WTC11 (cell line): ENCODE measurements around the gene ATP5F1D. TPM values are rescaled to one million over a fixed set of nuclear protein-coding genes. Genes with fewer than 3 reads are reported as not detected.
A peak's percentile ranks its signal among the peaks of the same experiment; 100 is the strongest.

Experiments
- ATAC-seq: fragments of 200-7000 bp; cut with Tn5 transposase; 2 replicates; pipeline ENCODE4 v1.10.0; 2021; ENCODE audit warnings: mild to moderate bottlenecking, moderate library complexity
- CTCF ChIA-PET: fragments of 300-600 bp; sonication (Branson Sonifier 250); formaldehyde crosslinking; loops from one replicate; lab custom pipeline; 2021; ENCODE audit warnings: antibody characterized with exemption; lab: Charles Lee
- POLR2A ChIA-PET: fragments of 350-600 bp; sonication (Branson Sonifier 250); formaldehyde crosslinking; loops from one replicate; lab custom pipeline; 2021; ENCODE audit warnings: antibody characterized with exemption; lab: Charles Lee
- DNase-seq: peaks from one replicate; pipeline ENCODE4 v3.0.0; 2021; ENCODE audit warnings: low spot score
- H3K27ac Mint-ChIP-seq: 2 replicates; pipeline ENCODE4 v1.8.0; 2021; ENCODE audit warnings: mixed read lengths
- H3K27me3 Mint-ChIP-seq: 2 replicates; pipeline ENCODE4 v1.8.0; 2021; ENCODE audit warnings: low read depth, mild to moderate bottlenecking, moderate library complexity, mixed read lengths
- H3K36me3 Mint-ChIP-seq: 2 replicates; pipeline ENCODE4 v1.8.0; 2021; ENCODE audit warnings: mixed read lengths
- H3K4me1 Mint-ChIP-seq: 2 replicates; pipeline ENCODE4 v1.8.0; 2022; ENCODE audit warnings: mixed read lengths
- H3K4me3 Mint-ChIP-seq: 2 replicates; pipeline ENCODE4 v1.8.0; 2021; ENCODE audit warnings: mild to moderate bottlenecking, moderate library complexity, mixed read lengths
- H3K9me3 Mint-ChIP-seq: 2 replicates; pipeline ENCODE4 v1.8.0; 2021; ENCODE audit warnings: mixed read lengths
- ATF1 ChIP-seq: sonication (generic); formaldehyde crosslinking; IDR thresholded peaks from 2 replicates; pipeline ENCODE4 v1.8.1; 2023; ENCODE audit warnings: mild to moderate bottlenecking, moderate library complexity, missing genetic modification reagents
- CBFB ChIP-seq: sonication (generic); formaldehyde crosslinking; IDR thresholded peaks from 2 replicates; pipeline ENCODE4 v1.8.1; 2022; ENCODE audit warnings: mild to moderate bottlenecking, low read depth, missing genetic modification reagents
- GABPB1 ChIP-seq: sonication (generic); formaldehyde crosslinking; IDR thresholded peaks from 2 replicates; pipeline ENCODE4 v1.8.1; 2023; ENCODE audit warnings: mild to moderate bottlenecking, missing genetic modification reagents
- MYBL2 ChIP-seq: sonication (generic); formaldehyde crosslinking; IDR thresholded peaks from 2 replicates; pipeline ENCODE4 v1.8.1; 2023; ENCODE audit warnings: mild to moderate bottlenecking, moderate library complexity, missing genetic modification reagents
- NR3C1 ChIP-seq: sonication (generic); formaldehyde crosslinking; conservative IDR thresholded peaks from 2 replicates; pipeline ENCODE4 v1.8.1; 2023; ENCODE audit warnings: low read depth, mild to moderate bottlenecking, missing genetic modification reagents
- SP1 ChIP-seq: sonication (generic); formaldehyde crosslinking; conservative IDR thresholded peaks from 2 replicates; pipeline ENCODE4 v1.8.1; 2022; ENCODE audit warnings: missing genetic modification reagents
- TEAD4 ChIP-seq: sonication (generic); formaldehyde crosslinking; IDR thresholded peaks from 2 replicates; pipeline ENCODE4 v1.8.0; 2022; ENCODE audit warnings: mild to moderate bottlenecking, missing genetic modification reagents
- ZNF219 ChIP-seq: sonication (generic); formaldehyde crosslinking; IDR thresholded peaks from 2 replicates; pipeline ENCODE4 v1.8.0; 2023; ENCODE audit warnings: missing genetic modification reagents, mild to moderate bottlenecking, borderline replicate concordance
- ZNF263 ChIP-seq: sonication (generic); formaldehyde crosslinking; IDR thresholded peaks from 2 replicates; pipeline ENCODE4 v1.8.1; 2022; ENCODE audit warnings: low read depth, mild to moderate bottlenecking, moderate library complexity, missing genetic modification reagents
- ZNF396 ChIP-seq: fragments of 250-450 bp; sonication (Bioruptor Pico); IDR thresholded peaks from 2 replicates; pipeline ENCODE4 v1.8.0; 2021; ENCODE audit warnings: mild to moderate bottlenecking, moderate library complexity, borderline replicate concordance
- total RNA-seq: library from RNA; stranded (reverse); gene quantifications from 3 replicates; pipeline ENCODE4 v1.2.3, GENCODE V29; 2021
- TF ChIP-seq, protein P1 (sequence below): sonication (generic); formaldehyde crosslinking; IDR thresholded peaks from 2 replicates; pipeline ENCODE4 v1.8.1; 2023; ENCODE audit warnings: mild to moderate bottlenecking, missing genetic modification reagents, borderline replicate concordance
- TF ChIP-seq, protein P2 (sequence below): sonication (generic); formaldehyde crosslinking; IDR thresholded peaks from 2 replicates; pipeline ENCODE4 v1.8.1; 2023; ENCODE audit warnings: mild to moderate bottlenecking, moderate library complexity, missing genetic modification reagents
- TF ChIP-seq, protein P3 (sequence below): sonication (generic); formaldehyde crosslinking; IDR thresholded peaks from 2 replicates; pipeline ENCODE4 v1.8.0; 2023; ENCODE audit warnings: missing genetic modification reagents, mild to moderate bottlenecking, borderline replicate concordance

Gene ATP5F1D
- total RNA-seq, 1 experiment from 2014 or later = 277 TPM

DNA sequence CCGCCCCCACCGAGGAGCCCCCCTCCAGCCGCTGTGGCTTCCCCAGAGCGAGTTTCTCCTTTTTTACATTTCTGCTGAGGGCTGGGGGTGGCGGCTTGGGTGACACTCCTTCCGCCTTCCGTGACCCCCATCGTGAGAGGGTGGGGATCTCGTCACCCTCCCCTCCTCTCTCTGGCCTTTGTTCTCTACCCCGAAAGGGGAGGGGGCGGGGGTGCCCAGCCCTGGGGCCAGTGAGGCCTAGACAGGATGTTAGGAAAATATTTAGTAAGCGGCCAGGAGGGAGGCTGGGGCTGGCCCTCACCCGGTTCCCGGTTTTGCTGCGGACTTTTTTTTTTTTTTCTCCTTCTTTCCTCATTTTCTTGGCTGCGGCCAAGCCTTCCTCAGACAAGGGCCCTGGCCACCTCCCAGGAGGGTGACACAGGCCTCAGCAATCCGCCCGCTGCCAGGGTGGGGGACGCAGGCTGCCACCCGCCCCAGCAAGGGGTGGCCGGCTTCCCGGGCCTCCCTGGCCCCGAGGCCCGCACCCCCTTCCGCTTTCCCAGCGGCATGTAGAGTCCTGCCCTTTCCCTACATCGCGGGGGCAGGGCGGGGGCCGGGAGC is 10.8 kb downstream of the ATP5F1D start (continued):
- TF ChIP-seq, protein P1, sequence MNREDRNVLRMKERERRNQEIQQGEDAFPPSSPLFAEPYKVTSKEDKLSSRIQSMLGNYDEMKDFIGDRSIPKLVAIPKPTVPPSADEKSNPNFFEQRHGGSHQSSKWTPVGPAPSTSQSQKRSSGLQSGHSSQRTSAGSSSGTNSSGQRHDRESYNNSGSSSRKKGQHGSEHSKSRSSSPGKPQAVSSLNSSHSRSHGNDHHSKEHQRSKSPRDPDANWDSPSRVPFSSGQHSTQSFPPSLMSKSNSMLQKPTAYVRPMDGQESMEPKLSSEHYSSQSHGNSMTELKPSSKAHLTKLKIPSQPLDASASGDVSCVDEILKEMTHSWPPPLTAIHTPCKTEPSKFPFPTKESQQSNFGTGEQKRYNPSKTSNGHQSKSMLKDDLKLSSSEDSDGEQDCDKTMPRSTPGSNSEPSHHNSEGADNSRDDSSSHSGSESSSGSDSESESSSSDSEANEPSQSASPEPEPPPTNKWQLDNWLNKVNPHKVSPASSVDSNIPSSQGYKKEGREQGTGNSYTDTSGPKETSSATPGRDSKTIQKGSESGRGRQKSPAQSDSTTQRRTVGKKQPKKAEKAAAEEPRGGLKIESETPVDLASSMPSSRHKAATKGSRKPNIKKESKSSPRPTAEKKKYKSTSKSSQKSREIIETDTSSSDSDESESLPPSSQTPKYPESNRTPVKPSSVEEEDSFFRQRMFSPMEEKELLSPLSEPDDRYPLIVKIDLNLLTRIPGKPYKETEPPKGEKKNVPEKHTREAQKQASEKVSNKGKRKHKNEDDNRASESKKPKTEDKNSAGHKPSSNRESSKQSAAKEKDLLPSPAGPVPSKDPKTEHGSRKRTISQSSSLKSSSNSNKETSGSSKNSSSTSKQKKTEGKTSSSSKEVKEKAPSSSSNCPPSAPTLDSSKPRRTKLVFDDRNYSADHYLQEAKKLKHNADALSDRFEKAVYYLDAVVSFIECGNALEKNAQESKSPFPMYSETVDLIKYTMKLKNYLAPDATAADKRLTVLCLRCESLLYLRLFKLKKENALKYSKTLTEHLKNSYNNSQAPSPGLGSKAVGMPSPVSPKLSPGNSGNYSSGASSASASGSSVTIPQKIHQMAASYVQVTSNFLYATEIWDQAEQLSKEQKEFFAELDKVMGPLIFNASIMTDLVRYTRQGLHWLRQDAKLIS (CRISPR knock-in tag) = no peak
- TF ChIP-seq NR3C1 (CRISPR knock-in tag) = no peak

DNA sequence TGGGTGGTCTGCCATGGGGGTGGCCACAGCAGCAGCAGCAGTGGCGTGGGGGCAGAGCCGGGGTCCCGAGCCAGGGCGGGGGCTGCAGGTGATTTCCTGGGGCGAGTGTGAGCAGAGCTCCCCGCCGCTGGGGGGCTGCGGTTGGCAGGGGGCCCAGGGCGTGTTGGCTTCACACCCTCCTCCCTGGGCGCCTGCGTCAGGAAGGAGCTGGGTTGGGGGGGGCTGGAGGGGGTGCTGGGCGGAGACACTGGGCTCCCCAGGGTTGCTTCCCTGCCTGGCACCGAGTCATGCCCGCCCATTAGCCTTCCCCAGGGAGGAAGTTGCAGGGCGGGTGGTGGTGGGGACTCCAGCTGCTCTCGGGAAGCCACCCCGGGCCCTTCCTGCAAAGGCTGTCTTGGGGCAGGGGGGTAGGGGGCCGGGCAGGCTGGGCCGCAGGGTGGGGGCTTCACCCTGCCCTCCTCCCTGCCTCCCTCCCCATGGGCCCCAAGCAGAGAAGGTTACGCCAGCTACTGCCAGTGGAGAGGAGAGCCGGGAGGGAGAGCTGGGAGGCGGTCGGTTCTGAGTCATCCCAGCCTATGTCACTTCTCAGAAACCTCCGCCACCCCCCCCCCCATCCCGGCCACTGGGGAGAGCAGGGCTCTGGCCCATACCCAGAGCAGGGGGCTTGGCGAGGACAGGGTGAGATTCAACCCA is 11.4 kb downstream of the ATP5F1D start:
- TF ChIP-seq ATF1 (CRISPR knock-in tag) = no peak
- peak; percentile 41 for TF ChIP-seq GABPB1 (CRISPR knock-in tag)
- Mint-ChIP-seq H3K36me3 (peaks cover 36% of the 10 kb centered on the region), H3K4me1 (peaks cover 12% of the 10 kb centered on the region), H3K27me3 (no peaks in the 10 kb centered on the region), H3K9me3 (no peaks in the 10 kb centered on the region), H3K27ac (no peak overlapping the region), H3K4me3 (no peak overlapping the region)
- ATAC-seq = no peak
- CTCF ChIA-PET = interaction anchor here (0.6 to 1.4 kb wide), 5 partner anchors 9 to 572 kb away, joined by 3 to 7 read pairs (median 5); no protein-coding TSS in a partner anchor
- POLR2A ChIA-PET = interaction anchor here (0.9 to 1.8 kb wide), 4 partner anchors 9 to 22 kb away, joined by 3 to 7 read pairs (median 5); partner anchors contain the start of genes CIRBP and FAM174C
- no peak for DNase-seq

DNA sequence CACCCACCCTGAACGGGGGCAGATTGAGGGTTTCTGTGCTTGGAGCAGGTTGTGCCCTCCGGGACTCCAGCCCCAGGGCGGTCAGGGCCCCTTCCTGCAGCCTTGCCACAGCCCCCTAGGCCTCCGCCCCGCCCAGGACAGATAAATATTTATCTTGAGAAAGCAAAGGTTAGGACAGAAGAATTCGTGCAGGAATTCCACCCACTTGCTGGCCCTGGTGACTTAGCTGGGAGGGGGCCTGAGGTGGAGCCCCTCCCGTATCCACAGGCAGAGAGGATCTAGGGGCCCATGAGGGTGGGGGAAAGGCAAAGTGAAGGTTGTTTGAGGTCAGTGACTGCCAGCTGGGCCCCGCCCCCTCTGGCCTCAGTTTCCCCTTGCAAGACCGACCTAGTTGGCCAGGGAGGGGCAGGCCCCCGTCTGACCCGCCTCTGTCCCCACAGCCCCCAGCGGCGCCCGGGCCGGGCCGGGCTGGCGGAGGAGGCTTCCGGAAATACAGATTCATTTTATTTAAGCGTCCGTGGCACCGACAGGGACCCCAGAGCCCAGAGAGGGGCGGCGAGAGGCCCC is 12.0 kb downstream of the ATP5F1D start:
- no peak overlapping the region; the same call in 1 of the 2 replicates for H3K27ac Mint-ChIP-seq
- no peak for TF ChIP-seq SP1
- TF ChIP-seq TEAD4 (CRISPR knock-in tag) = no peak
- no peak for TF ChIP-seq CBFB
- TF ChIP-seq, protein P2, sequence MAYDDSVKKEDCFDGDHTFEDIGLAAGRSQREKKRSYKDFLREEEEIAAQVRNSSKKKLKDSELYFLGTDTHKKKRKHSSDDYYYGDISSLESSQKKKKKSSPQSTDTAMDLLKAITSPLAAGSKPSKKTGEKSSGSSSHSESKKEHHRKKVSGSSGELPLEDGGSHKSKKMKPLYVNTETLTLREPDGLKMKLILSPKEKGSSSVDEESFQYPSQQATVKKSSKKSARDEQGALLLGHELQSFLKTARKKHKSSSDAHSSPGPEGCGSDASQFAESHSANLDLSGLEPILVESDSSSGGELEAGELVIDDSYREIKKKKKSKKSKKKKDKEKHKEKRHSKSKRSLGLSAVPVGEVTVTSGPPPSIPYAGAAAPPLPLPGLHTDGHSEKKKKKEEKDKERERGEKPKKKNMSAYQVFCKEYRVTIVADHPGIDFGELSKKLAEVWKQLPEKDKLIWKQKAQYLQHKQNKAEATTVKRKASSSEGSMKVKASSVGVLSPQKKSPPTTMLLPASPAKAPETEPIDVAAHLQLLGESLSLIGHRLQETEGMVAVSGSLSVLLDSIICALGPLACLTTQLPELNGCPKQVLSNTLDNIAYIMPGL (CRISPR knock-in tag) = no peak
- TF ChIP-seq, all 79 proteins: peak for 0
- ATAC-seq = no peak
- no peak overlapping the region for H3K4me3 Mint-ChIP-seq
- POLR2A ChIA-PET = interaction anchor here (1.1 to 1.8 kb wide), 3 partner anchors 9 to 16 kb away, joined by 3 to 7 read pairs (median 5); partner anchors contain the start of gene CIRBP
- H3K27me3 Mint-ChIP-seq = no peaks in the 10 kb centered on the region
- peaks cover 17% of the 10 kb centered on the region for H3K4me1 Mint-ChIP-seq
- no peak for DNase-seq
- no peaks in the 10 kb centered on the region for H3K9me3 Mint-ChIP-seq
- CTCF ChIA-PET = interaction anchor here (1.1 to 1.4 kb wide), 2 partner anchors 8 to 9 kb away, joined by 5 to 6 read pairs; no protein-coding TSS in a partner anchor
- H3K36me3 Mint-ChIP-seq = peaks cover 38% of the 10 kb centered on the region

DNA sequence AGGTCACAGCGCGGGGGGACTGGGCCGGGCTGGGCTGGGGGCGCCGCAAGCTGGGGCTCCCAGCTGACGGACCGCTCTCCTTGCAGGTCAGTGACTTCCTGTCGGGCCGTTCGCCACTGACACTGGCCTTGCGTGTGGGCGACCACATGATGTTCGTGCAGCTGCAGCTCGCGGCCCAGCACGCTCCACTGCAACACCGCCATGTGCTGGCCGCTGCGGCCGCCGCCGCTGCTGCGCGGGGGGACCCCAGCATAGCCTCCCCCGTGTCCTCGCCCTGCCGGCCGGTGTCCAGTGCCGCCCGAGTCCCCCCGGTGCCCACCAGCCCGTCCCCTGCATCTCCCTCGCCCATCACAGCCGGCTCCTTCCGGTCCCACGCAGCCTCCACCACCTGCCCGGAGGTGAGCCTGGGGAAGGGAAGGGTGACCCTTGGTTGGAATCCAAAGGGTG is 12.6 kb downstream of the ATP5F1D start:
- ATAC-seq = no peak
- Mint-ChIP-seq H3K27ac (no peak overlapping the region), H3K4me1 (peaks cover 22% of the 10 kb centered on the region), H3K27me3 (no peaks in the 10 kb centered on the region), H3K9me3 (no peaks in the 10 kb centered on the region), H3K4me3 (no peak overlapping the region), H3K36me3 (peaks cover 38% of the 10 kb centered on the region)
- ChIA-PET POLR2A (interaction anchor here (1.5 to 1.8 kb wide), 2 partner anchors 10 to 15 kb away, joined by 5 to 7 read pairs; partner anchors contain the start of gene CIRBP), CTCF (interaction anchor here (15.6 kb wide), 1 partner anchor 11 kb away, joined by 648 read pairs; the partner anchor contains the start of gene ATP5F1D)
- no peak for DNase-seq
- no peak for TF ChIP-seq MYBL2 (CRISPR knock-in tag)
- no peak for TF ChIP-seq ZNF396
- no peak for TF ChIP-seq ZNF219 (CRISPR knock-in tag)
- no peak for TF ChIP-seq TEAD4 (CRISPR knock-in tag)
- TF ChIP-seq, protein P3, sequence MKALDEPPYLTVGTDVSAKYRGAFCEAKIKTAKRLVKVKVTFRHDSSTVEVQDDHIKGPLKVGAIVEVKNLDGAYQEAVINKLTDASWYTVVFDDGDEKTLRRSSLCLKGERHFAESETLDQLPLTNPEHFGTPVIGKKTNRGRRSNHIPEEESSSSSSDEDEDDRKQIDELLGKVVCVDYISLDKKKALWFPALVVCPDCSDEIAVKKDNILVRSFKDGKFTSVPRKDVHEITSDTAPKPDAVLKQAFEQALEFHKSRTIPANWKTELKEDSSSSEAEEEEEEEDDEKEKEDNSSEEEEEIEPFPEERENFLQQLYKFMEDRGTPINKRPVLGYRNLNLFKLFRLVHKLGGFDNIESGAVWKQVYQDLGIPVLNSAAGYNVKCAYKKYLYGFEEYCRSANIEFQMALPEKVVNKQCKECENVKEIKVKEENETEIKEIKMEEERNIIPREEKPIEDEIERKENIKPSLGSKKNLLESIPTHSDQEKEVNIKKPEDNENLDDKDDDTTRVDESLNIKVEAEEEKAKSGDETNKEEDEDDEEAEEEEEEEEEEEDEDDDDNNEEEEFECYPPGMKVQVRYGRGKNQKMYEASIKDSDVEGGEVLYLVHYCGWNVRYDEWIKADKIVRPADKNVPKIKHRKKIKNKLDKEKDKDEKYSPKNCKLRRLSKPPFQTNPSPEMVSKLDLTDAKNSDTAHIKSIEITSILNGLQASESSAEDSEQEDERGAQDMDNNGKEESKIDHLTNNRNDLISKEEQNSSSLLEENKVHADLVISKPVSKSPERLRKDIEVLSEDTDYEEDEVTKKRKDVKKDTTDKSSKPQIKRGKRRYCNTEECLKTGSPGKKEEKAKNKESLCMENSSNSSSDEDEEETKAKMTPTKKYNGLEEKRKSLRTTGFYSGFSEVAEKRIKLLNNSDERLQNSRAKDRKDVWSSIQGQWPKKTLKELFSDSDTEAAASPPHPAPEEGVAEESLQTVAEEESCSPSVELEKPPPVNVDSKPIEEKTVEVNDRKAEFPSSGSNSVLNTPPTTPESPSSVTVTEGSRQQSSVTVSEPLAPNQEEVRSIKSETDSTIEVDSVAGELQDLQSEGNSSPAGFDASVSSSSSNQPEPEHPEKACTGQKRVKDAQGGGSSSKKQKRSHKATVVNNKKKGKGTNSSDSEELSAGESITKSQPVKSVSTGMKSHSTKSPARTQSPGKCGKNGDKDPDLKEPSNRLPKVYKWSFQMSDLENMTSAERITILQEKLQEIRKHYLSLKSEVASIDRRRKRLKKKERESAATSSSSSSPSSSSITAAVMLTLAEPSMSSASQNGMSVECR (CRISPR knock-in tag) = no peak
- TF ChIP-seq ZNF263 (CRISPR knock-in tag) = no peak
